Measurements from ENCODE around the gene KCNJ1. TPM values are rescaled to one million over a fixed set of nuclear protein-coding genes. Genes with fewer than 3 reads are reported as not detected.

The KCNJ1 gene
- total RNA-seq, result 1 to 10 TPM in 1 of 4 donors, under 1 TPM in 1, not detected in 2; 0.44 to 1.4 TPM

GRCh38 chr11:128867277-128867676, at the start of gene KCNJ1:
TSS of gene KCNJ1 (minus strand) at chr11:128867296. CDS start at chr11:128840243, 27,053 bp downstream.
- TF ChIP-seq CTCF (IDR thresholded peaks at IDR 0.05; ENCODE audit: low read depth), result no peak

GRCh38 chr11:128916681-128917080, 49.6 kb upstream of the KCNJ1 start:
- TF ChIP-seq CTCF (IDR thresholded peaks at IDR 0.05; ENCODE audit: low read depth), result no peak

- TF ChIP-seq CTCF (IDR thresholded peaks at IDR 0.05; ENCODE audit: low read depth), result no peak
These were observed 49.0 kb upstream of the KCNJ1 start for GRCh38 chr11:128916037-128916572.

DNA sequence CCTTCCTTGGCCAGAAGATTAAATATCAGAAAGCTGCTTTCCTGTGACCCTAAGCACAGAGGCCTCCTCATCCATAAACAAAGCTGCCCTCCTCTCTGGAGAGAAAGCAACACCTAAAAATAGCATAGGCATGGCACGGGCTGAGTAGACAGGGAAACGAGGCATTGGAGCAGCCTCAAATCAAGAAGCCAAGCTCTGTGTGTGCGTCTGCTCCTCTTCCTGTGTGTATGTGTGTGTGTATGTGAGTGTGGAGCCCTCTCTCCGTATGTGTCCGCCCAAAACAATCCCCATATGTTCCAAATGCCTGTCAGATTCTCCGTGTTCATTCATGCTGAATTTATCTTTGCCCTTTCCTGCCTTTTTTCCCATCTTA, 48.0 kb upstream of the KCNJ1 start:
- TF ChIP-seq CTCF (IDR thresholded peaks at IDR 0.05; ENCODE audit: low read depth), result no peak

GRCh38 chr11:128914216-128915148, 47.4 kb upstream of the KCNJ1 start:
- no peak for TF ChIP-seq CTCF (IDR thresholded peaks at IDR 0.05; ENCODE audit: low read depth)

GRCh38 chr11:128913806-128914205, 46.7 kb upstream of the KCNJ1 start:
- no peak for TF ChIP-seq CTCF (IDR thresholded peaks at IDR 0.05; ENCODE audit: low read depth)

DNA sequence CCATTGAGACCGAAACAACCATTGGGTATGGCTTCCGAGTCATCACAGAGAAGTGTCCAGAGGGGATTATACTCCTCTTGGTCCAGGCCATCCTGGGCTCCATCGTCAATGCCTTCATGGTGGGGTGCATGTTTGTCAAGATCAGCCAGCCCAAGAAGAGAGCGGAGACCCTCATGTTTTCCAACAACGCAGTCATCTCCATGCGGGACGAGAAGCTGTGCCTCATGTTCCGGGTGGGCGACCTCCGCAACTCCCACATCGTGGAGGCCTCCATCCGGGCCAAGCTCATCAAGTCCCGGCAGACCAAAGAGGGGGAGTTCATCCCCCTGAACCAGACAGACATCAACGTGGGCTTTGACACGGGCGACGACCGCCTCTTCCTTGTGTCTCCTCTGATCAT, 44.6 kb upstream of the KCNJ1 start:
- no peak for TF ChIP-seq CTCF (IDR thresholded peaks at IDR 0.05; ENCODE audit: low read depth)
